SJCRH30 (cell line): ENCODE results near the gene PLEKHA5. TPM values are rescaled to one million over a fixed set of nuclear protein-coding genes. Genes with fewer than 3 reads are reported as not detected.
"Not testable (repeated sequence)": the region's sequence is repeated elsewhere in the genome, so short reads cannot be mapped to it uniquely, and the experiment has no call there.

ENCODE experiments used
- DNase-seq, 2 experiments: peaks; one replicate each; pipeline ENCODE4 v3.0.0-alpha.2; 2015 to 2020
- H3K27ac ChIP-seq: fragments of 250-450 bp; sonication (Bioruptor Pico); 2 replicates; pipeline ENCODE4 v1.5.1; 2020; ENCODE audit warnings: mild to moderate bottlenecking, moderate library complexity
- H3K27me3 ChIP-seq: fragments of 250-450 bp; sonication (Bioruptor Pico); 2 replicates; pipeline ENCODE4 v1.5.1; 2020; ENCODE audit warnings: mild to moderate bottlenecking, moderate library complexity
- H3K36me3 ChIP-seq: fragments of 250-450 bp; sonication (Bioruptor Pico); 2 replicates; pipeline ENCODE4 v1.5.1; 2020; ENCODE audit warnings: mild to moderate bottlenecking, moderate library complexity
- H3K4me1 ChIP-seq: fragments of 250-450 bp; sonication (Bioruptor Pico); 2 replicates; pipeline ENCODE4 v1.5.1; 2020; ENCODE audit warnings: mild to moderate bottlenecking, moderate library complexity
- H3K4me3 ChIP-seq: fragments of 250-450 bp; sonication (Bioruptor Pico); 2 replicates; pipeline ENCODE4 v1.5.1; 2020; ENCODE audit warnings: mild to moderate bottlenecking, moderate library complexity
- H3K9me3 ChIP-seq: fragments of 250-450 bp; sonication (Bioruptor Pico); replicated peaks from 2 replicates; pipeline ENCODE4 v1.5.1; 2020; ENCODE audit warnings: mild to moderate bottlenecking, moderate library complexity
- total RNA-seq: library from RNA; depleted of rRNA; stranded (reverse); fragments of >200 nt; shearing (Covaris generic); gene quantifications from 2 replicates; pipeline ENCODE4 v1.2.3, GENCODE V29; 2014

PLEKHA5 gene
- total RNA-seq, 1 experiment from 2014 or later: 19.3 TPM

- DNase-seq: no peak
- Histone ChIP-seq H3K27ac (no peak overlapping the region), H3K27me3 (no peaks in the 10 kb centered on the region), H3K36me3 (no peaks in the 10 kb centered on the region), H3K9me3 (no peaks in the 10 kb centered on the region), H3K4me3 (no peak overlapping the region), H3K4me1 (no peaks in the 10 kb centered on the region)
These were observed 39.7 kb downstream of the PLEKHA5 start for GRCh38 chr12:19169222-19169621.

- not testable (repeated sequence) for H3K27ac ChIP-seq, H3K4me3 ChIP-seq, H3K36me3 ChIP-seq, H3K27me3 ChIP-seq, DNase-seq, H3K9me3 ChIP-seq, H3K4me1 ChIP-seq
These were observed 40.8 kb downstream of the PLEKHA5 start for GRCh38 chr12:19170286-19170685.

DNA sequence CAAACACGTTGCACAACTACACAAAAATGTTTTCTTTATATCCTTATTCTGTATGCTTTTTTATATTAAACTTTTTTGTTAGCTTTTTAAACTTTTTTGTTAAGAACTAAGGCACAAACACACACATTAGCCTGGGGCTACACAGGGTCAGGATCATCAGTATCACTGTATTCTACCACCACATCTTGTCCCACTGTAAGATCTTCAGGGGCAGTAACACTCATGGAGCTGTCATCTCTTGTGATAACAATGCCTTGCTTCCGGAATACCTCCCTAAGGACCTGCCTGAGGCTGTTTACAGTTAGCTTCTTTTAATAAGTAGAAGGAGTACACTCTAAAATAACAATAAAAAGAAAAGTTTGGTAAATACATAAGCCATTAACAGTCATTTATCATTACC, 42.2 kb downstream of the PLEKHA5 start:
- Histone ChIP-seq H3K36me3 (no peaks in the 10 kb centered on the region), H3K4me1 (no peaks in the 10 kb centered on the region), H3K4me3 (no peak overlapping the region), H3K27me3 (no peaks in the 10 kb centered on the region), H3K9me3 (no peaks in the 10 kb centered on the region), H3K27ac (no peak overlapping the region)
- DNase-seq: no peak

DNA sequence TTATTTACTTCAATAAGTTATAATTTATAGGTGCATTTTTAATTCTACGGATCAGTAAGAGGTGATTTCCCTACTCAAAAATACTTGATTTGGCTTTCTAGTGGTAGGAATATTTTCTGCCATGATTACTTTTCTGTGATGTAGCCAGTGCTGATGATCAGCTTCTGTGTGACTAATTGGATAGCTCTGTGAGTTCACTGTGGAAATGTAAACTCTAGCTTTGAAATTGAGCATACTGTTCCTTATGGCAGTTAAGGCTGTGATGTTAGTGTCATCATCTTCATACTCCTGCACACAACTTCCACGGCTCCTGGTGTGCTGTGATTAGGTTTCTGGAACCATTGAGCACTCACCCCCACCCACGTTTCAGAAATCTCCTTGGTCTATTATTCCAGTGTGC, 48.2 kb downstream of the PLEKHA5 start:
- no peak overlapping the region for H3K27ac ChIP-seq
- no peaks in the 10 kb centered on the region for H3K9me3 ChIP-seq
- peak in 1 of 2 experiments; percentile 19 for DNase-seq
- no peak overlapping the region for H3K4me3 ChIP-seq
- no peaks in the 10 kb centered on the region for H3K36me3 ChIP-seq
- H3K27me3 ChIP-seq: no peaks in the 10 kb centered on the region
- peaks cover 5% of the 10 kb centered on the region; the same call in 1 of the 2 replicates for H3K4me1 ChIP-seq

GRCh38 chr12:19179986-19180385, 50.5 kb downstream of the PLEKHA5 start:
- Histone ChIP-seq H3K4me3 (no peak overlapping the region), H3K4me1 (peaks cover 5% of the 10 kb centered on the region; the same call in 1 of the 2 replicates), H3K27ac (no peak overlapping the region), H3K9me3 (no peaks in the 10 kb centered on the region), H3K36me3 (no peaks in the 10 kb centered on the region), H3K27me3 (no peaks in the 10 kb centered on the region)
- DNase-seq: no peak

GRCh38 chr12:19181666-19182426, 52.3 kb downstream of the PLEKHA5 start:
- Histone ChIP-seq H3K27me3 (no peaks in the 10 kb centered on the region), H3K27ac (no peak overlapping the region), H3K4me1 (peaks cover 5% of the 10 kb centered on the region; the same call in 1 of the 2 replicates), H3K9me3 (no peaks in the 10 kb centered on the region), H3K36me3 (no peaks in the 10 kb centered on the region), H3K4me3 (no peak overlapping the region)
- peak in 1 of 2 experiments; percentile 20 for DNase-seq

GRCh38 chr12:19183121-19183838, 53.7 kb downstream of the PLEKHA5 start:
- Histone ChIP-seq H3K4me3 (no peak overlapping the region), H3K27ac (no peak overlapping the region), H3K27me3 (no peaks in the 10 kb centered on the region), H3K9me3 (no peaks in the 10 kb centered on the region), H3K36me3 (no peaks in the 10 kb centered on the region), H3K4me1 (no peaks in the 10 kb centered on the region)
- no peak for DNase-seq

DNA sequence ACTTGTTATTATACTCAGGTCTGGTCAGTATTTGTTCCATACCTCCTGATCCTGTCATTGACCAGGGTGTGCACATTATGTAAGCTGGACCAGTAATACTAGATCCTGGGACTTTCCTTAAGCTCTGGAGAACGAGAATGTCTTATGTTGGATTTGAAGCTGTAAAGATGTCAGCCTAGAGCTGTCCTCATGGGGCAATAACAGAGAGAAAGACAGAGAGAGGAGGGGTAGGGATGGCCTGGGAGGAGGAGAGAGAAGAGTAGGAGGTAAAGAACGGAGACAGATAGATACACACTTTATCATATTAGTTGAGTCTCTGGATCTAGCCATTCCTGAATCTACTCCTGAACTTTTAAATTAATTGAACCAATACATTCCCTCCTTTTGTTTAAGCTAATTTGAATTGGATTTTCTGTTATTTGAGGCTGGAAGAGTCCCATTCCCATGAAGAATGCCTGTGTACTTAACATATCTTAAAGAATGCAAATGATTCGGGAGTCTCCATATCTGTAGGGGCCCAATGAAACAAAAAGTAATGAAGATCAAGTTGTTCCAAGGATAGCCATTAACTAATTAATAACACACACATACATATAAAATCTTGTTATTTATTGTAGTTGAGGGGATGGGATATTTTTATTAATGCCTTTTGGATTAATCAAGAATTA, 55.9 kb downstream of the PLEKHA5 start:
- Histone ChIP-seq H3K4me1 (0 out of 2 replicates have a peak, but pooled peaks cover under 1% of the 10 kb centered on the region), H3K4me3 (no peak overlapping the region), H3K27ac (no peak overlapping the region), H3K27me3 (no peaks in the 10 kb centered on the region), H3K36me3 (no peaks in the 10 kb centered on the region), H3K9me3 (no peaks in the 10 kb centered on the region)
- DNase-seq: no peak

DNA sequence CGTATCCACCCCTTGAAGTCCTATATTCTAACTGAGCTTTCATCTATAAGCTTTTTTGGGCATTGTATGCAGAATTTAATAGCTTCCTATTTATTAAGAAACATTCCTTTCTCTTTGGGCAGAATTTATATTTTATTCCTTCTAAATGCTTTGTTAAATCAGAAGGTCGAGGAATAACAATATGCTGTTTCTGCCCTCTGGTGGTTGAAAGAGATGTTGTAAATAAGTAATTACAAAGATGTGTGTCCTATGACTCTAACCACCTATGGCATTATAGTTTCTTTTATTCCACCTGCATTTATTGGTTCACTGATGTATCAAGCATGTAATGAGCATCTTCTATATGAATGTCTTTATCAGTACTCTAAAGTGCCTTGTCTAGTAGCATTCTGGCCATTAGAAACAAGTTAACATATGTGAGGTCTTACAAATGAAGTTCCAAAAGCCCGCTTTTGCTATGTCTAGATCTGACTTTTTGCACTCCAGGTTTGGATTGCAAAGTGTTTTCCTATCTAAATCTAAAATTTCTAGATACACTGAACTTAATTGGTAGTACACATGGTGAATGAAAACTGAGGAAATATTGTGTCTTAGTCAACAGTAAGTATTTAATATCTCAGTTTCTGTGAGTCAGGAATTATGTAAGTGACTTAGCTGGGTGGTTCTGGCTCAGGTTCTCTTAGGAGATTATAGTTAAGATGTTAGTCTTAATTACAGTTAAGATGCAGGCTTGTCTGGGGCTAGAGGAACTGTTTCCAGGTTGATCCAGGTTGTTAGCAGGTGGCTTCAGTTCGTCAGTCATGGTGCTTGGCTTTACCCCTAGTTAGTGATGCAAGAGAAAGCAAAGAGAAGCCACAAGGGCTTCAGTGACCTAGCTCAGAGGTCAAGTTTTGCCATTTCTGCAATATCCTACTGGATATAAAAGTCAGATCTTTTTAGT, 57.5 kb downstream of the PLEKHA5 start:
- peak in 1 of 2 experiments; percentile 58 for DNase-seq
- Histone ChIP-seq H3K9me3 (no peaks in the 10 kb centered on the region), H3K27me3 (no peaks in the 10 kb centered on the region), H3K27ac (no peak overlapping the region), H3K4me3 (no peak overlapping the region), H3K4me1 (0 out of 2 replicates have a peak, but pooled peaks cover 4% of the 10 kb centered on the region), H3K36me3 (no peaks in the 10 kb centered on the region)

- Histone ChIP-seq H3K27me3 (no peaks in the 10 kb centered on the region), H3K4me3 (no peak overlapping the region), H3K36me3 (no peaks in the 10 kb centered on the region), H3K9me3 (no peaks in the 10 kb centered on the region), H3K27ac (no peak overlapping the region), H3K4me1 (0 out of 2 replicates have a peak, but pooled peaks cover 4% of the 10 kb centered on the region)
- DNase-seq: no peak
These were observed 60.0 kb downstream of the PLEKHA5 start for GRCh38 chr12:19189522-19189921.

DNA sequence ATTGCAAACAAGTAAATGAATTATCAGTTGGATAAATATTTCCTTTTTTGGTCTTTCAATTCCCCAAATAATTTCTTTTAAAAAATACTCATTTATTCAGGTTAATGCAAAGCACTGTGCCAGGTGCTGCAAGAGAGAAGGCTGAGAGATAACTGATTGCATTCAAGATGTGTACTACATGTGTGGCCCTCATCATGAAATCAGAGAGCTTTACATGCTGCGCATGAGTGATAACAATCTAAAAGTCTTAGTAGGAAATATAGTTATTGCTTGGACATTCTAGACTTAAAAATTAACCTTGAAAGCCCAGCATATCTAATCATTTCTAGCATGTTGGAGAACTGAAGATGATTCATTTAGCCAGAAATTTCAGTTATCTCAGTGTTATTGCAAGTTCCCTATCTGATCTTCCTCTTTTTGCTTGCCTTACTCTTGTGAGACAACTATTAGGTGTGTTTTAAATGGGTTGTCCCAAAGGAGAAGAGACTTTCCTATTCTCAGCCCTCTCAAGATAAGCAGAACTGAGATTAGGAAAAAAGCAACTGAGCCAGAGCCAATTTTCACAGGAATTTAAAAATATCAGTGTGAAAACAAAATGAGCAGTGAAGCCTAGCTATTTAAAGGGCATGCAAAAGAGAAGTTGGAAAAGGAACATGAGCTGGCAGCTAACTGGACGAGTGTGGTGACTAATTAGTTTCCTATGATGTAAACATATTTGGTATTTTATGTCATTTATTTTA, 60.9 kb downstream of the PLEKHA5 start:
- DNase-seq: no peak
- 0 out of 2 replicates have a peak, but pooled peaks cover 4% of the 10 kb centered on the region for H3K4me1 ChIP-seq
- H3K36me3 ChIP-seq: no peaks in the 10 kb centered on the region
- H3K27ac ChIP-seq: no peak overlapping the region
- H3K27me3 ChIP-seq: no peaks in the 10 kb centered on the region
- no peak overlapping the region for H3K4me3 ChIP-seq
- H3K9me3 ChIP-seq: no peaks in the 10 kb centered on the region

DNA sequence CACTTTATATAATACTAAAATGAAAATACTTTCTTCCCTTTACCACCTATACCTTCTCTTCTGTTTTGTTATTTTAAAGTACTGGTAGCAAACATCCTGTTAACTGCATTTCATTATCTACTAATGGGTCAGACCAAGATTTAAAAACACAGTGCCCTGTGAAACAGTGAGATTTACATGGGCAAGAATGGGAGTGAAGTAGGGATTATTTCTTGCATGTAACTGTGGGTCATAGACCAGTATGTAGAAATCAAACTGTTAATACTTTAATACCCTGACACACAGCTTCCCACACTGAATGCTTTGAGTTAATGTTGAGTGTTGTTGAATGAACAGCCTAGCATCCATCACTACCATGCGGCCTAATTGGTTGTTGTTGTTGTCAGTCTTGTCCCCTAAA, 61.6 kb downstream of the PLEKHA5 start:
- no peaks in the 10 kb centered on the region for H3K27me3 ChIP-seq
- 0 out of 2 replicates have a peak, but pooled peaks cover 4% of the 10 kb centered on the region for H3K4me1 ChIP-seq
- no peak overlapping the region for H3K4me3 ChIP-seq
- no peak overlapping the region for H3K27ac ChIP-seq
- H3K9me3 ChIP-seq: no peaks in the 10 kb centered on the region
- DNase-seq: no peak
- no peaks in the 10 kb centered on the region for H3K36me3 ChIP-seq

GRCh38 chr12:19191563-19191962, 62.0 kb downstream of the PLEKHA5 start:
- Histone ChIP-seq H3K36me3 (no peaks in the 10 kb centered on the region), H3K4me1 (0 out of 2 replicates have a peak, but pooled peaks cover 4% of the 10 kb centered on the region), H3K9me3 (no peaks in the 10 kb centered on the region), H3K27me3 (no peaks in the 10 kb centered on the region), H3K27ac (no peak overlapping the region), H3K4me3 (no peak overlapping the region)
- no peak for DNase-seq
